ENCODE data around the gene TRABD2A. TPM values are rescaled to one million over a fixed set of nuclear protein-coding genes. Genes with fewer than 3 reads are reported as not detected.

The TRABD2A gene
- total and polyA plus RNA-seq, 2 of the 13 experiments (the other 11 are each of a cell fraction or from before 2014, with no cell fraction given) = 0.15 TPM; not detected in 1

DNA sequence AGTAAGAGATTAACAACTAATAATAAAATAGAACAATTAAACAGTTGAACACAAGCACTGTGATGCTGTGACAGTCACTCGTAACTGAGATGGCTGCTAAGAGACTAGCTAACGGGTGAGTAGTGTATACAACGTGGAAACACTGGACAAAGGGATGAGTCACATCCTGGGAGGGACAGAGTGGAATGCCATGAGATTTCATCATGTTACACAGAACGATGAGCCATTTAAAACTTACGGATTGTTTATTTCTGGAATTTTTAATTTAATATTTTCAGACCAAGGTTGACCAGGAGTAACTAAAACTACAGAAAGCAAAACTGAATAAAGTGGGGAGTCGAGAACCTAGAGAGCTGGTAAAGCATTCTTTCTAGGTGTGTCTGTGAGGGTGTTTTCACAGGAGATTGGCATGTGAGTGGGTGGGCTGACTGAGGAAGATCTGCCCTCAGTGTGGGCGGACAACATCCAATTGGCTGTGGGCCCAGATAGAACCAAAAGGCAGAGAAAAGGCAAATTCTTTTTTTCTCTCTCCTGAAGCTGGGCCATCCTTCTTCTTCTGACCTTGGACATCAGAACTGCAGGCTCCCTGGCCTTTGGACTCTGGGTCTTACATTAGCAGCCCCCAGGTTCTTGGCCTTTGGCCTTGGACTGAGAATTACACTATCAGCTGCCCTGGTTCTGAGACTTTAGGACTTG is 39.1 kb upstream of the TRABD2A start (continued):
- TF ChIP-seq ZFP90 (CRISPR knock-in tag; IDR thresholded peaks at IDR 0.05; ENCODE audit: borderline replicate concordance) = no peak
- no peak for TF ChIP-seq ZSCAN31 (CRISPR knock-in tag; IDR thresholded peaks at IDR 0.05; ENCODE audit: low read depth)
- peak; percentile 62; the same call in 1 of the 2 replicates for TF ChIP-seq ZMYM2 (CRISPR knock-in tag; IDR thresholded peaks at IDR 0.05)
- TF ChIP-seq RCOR2 (CRISPR knock-in tag; IDR thresholded peaks at IDR 0.05) = peak; percentile 67; the same call in 1 of the 2 replicates
- peak; percentile 73 for TF ChIP-seq BCL6 (CRISPR knock-in tag; IDR thresholded peaks at IDR 0.05)
- peak; percentile 48; the same call in 1 of the 2 replicates for TF ChIP-seq YEATS2 (CRISPR knock-in tag; IDR thresholded peaks at IDR 0.05; ENCODE audit: borderline replicate concordance)
- no peak for TF ChIP-seq AGO1 (IDR thresholded peaks at IDR 0.05; ENCODE audit: low read depth, low read length, poor library complexity, severe bottlenecking)
- no peak; the same call in 1 of the 2 replicates for TF ChIP-seq FOXP1 (IDR thresholded peaks at IDR 0.05)
- peak; percentile 83 for TF ChIP-seq FOXP1 (CRISPR knock-in tag; IDR thresholded peaks at IDR 0.05)
- TF ChIP-seq, protein P1, sequence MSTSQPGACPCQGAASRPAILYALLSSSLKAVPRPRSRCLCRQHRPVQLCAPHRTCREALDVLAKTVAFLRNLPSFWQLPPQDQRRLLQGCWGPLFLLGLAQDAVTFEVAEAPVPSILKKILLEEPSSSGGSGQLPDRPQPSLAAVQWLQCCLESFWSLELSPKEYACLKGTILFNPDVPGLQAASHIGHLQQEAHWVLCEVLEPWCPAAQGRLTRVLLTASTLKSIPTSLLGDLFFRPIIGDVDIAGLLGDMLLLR (CRISPR knock-in tag; IDR thresholded peaks at IDR 0.05) = no peak
- TF ChIP-seq, protein P2, sequence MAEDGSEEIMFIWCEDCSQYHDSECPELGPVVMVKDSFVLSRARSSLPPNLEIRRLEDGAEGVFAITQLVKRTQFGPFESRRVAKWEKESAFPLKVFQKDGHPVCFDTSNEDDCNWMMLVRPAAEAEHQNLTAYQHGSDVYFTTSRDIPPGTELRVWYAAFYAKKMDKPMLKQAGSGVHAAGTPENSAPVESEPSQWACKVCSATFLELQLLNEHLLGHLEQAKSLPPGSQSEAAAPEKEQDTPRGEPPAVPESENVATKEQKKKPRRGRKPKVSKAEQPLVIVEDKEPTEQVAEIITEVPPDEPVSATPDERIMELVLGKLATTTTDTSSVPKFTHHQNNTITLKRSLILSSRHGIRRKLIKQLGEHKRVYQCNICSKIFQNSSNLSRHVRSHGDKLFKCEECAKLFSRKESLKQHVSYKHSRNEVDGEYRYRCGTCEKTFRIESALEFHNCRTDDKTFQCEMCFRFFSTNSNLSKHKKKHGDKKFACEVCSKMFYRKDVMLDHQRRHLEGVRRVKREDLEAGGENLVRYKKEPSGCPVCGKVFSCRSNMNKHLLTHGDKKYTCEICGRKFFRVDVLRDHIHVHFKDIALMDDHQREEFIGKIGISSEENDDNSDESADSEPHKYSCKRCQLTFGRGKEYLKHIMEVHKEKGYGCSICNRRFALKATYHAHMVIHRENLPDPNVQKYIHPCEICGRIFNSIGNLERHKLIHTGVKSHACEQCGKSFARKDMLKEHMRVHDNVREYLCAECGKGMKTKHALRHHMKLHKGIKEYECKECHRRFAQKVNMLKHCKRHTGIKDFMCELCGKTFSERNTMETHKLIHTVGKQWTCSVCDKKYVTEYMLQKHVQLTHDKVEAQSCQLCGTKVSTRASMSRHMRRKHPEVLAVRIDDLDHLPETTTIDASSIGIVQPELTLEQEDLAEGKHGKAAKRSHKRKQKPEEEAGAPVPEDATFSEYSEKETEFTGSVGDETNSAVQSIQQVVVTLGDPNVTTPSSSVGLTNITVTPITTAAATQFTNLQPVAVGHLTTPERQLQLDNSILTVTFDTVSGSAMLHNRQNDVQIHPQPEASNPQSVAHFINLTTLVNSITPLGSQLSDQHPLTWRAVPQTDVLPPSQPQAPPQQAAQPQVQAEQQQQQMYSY (CRISPR knock-in tag; IDR thresholded peaks at IDR 0.05) = no peak
- no peak for TF ChIP-seq SRSF4 (IDR thresholded peaks at IDR 0.05; ENCODE audit: low read depth, low read length, poor library complexity, severe bottlenecking)
- TF ChIP-seq, protein P3, sequence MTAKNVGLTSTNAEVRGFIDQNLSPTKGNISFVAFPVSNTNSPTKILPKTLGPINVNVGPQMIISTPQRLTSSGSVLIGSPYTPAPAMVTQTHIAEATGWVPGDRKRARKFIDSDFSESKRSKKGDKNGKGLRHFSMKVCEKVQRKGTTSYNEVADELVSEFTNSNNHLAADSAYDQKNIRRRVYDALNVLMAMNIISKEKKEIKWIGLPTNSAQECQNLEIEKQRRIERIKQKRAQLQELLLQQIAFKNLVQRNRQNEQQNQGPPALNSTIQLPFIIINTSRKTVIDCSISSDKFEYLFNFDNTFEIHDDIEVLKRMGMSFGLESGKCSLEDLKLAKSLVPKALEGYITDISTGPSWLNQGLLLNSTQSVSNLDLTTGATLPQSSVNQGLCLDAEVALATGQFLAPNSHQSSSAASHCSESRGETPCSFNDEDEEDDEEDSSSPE (CRISPR knock-in tag; IDR thresholded peaks at IDR 0.05) = no peak
- TF ChIP-seq SRSF1 (optimal IDR thresholded peaks at IDR 0.05; ENCODE audit: low read depth, low read length) = no peak
- no peak for TF ChIP-seq MAFG (CRISPR knock-in tag; IDR thresholded peaks at IDR 0.05)
- no peak for TF ChIP-seq ZFP36 (IDR thresholded peaks at IDR 0.05; ENCODE audit: borderline replicate concordance, low read depth, low read length, partially characterized antibody)
- TF ChIP-seq ZNF772 (CRISPR knock-in tag; IDR thresholded peaks at IDR 0.05) = no peak
- peak; percentile 67; the same call in 1 of the 2 replicates for TF ChIP-seq ZNF670 (CRISPR knock-in tag; IDR thresholded peaks at IDR 0.05; ENCODE audit: borderline replicate concordance)
- no peak; the same call in 1 of the 2 replicates for TF ChIP-seq ZNF761 (CRISPR knock-in tag; conservative IDR thresholded peaks at IDR 0.05)
- no peak for TF ChIP-seq TCF12 (IDR thresholded peaks at IDR 0.05)
- TF ChIP-seq TCF12 (CRISPR knock-in tag; IDR thresholded peaks at IDR 0.05) = no peak
- no peak for TF ChIP-seq ZNF333 (CRISPR knock-in tag; IDR thresholded peaks at IDR 0.05; ENCODE audit: borderline replicate concordance)
- no peak for TF ChIP-seq DNMT1 (CRISPR knock-in tag; IDR thresholded peaks at IDR 0.05)
- TF ChIP-seq, protein P4, sequence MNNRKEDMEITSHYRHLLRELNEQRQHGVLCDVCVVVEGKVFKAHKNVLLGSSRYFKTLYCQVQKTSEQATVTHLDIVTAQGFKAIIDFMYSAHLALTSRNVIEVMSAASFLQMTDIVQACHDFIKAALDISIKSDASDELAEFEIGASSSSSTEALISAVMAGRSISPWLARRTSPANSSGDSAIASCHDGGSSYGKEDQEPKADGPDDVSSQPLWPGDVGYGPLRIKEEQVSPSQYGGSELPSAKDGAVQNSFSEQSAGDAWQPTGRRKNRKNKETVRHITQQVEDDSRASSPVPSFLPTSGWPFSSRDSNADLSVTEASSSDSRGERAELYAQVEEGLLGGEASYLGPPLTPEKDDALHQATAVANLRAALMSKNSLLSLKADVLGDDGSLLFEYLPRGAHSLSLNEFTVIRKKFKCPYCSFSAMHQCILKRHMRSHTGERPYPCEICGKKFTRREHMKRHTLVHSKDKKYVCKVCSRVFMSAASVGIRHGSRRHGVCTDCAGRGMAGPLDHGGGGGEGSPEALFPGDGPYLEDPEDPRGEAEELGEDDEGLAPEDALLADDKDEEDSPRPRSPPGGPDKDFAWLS (CRISPR knock-in tag; IDR thresholded peaks at IDR 0.05; ENCODE audit: borderline replicate concordance) = no peak
